ENCODE data around the gene TOP2B. TPM values are rescaled to one million over a fixed set of nuclear protein-coding genes. Genes with fewer than 3 reads are reported as not detected.
A peak's percentile ranks its signal among the peaks of the same experiment; 100 is the strongest.

TOP2B gene
- total RNA-seq, 6 experiments from 2014 or later: 26.3 to 42.3 (median 33.5) TPM

DNA sequence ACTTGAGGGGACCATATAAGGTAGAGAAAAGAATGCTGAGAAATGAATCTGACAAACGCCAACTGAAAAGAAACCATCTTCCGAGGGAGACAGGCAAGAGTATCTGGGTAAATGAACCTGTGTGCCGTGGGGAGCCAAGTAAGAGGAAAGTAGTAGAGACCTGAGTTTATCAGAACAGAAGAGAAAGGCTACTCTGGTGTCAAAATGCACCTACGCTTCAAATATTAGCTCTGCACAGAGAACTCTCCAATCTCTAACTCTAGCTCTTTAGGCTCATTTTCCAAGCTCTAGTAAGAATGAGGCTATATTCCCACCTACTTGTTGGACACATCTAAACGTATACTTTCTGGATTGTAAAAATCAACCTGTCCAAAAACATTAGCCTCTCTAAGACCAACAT is 53.5 kb downstream of the TOP2B start:
- DNase-seq: no peak
- Histone ChIP-seq H3K9me3 (no peaks in the 10 kb centered on the region), H3K4me1 (peaks cover 0 to 17% (median 5%) of the 10 kb centered on the region in 4 donors), H3K36me3 (peaks cover 4 to 33% (median 8%) of the 10 kb centered on the region in 4 donors), H3K27me3 (no peaks in the 10 kb centered on the region), H3K27ac (peak overlapping the region; percentile 26 to 70 (median 56)), H3K4me3 (peak overlapping the region in 1 of 3 donors; percentile 23)
- WGBS (ENCODE audit: insufficient coverage, low coverage, low lambda C conversion rate, missing lambda C conversion rate): 57% methylated on average over 5 of the region's 5 CpGs
- TF ChIP-seq POLR2A (IDR thresholded peaks at IDR 0.05) (no peak), CTCF (IDR thresholded peaks at IDR 0.05) (no peak)
- intact Hi-C loops (cut with DNase I): no loop called here
- peak; percentile 46 to 69 (median 57) for ATAC-seq

DNA sequence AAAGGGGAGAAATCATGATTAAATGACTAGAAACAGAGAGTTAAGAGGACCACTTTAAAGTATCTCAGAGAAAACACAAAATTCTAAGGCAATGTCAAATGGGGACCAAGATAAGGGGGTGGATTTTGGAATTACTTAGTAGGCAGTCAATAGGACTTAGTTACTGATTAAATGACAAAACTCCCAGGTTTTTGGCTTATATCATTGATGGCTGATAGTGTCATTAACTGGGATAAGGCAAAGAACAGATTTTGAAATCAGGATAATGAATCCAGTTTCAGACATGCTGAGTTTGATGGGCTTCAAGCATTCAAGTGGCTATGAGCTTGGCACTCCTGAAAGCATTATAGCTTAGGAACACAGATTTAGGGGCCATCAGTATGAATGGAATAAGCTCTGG is 53.9 kb downstream of the TOP2B start:
- Histone ChIP-seq H3K27me3 (no peaks in the 10 kb centered on the region), H3K36me3 (peaks cover 4 to 33% (median 8%) of the 10 kb centered on the region in 4 donors), H3K27ac (peak overlapping the region; percentile 26 to 70 (median 56)), H3K9me3 (no peaks in the 10 kb centered on the region), H3K4me3 (peak overlapping the region in 1 of 3 donors; percentile 23), H3K4me1 (peaks cover 0 to 17% (median 5%) of the 10 kb centered on the region in 4 donors)
- ATAC-seq: peak; percentile 93 to 97 (median 95)
- intact Hi-C loops (cut with DNase I): no loop called here
- DNase-seq: no peak
- TF ChIP-seq POLR2A (IDR thresholded peaks at IDR 0.05) (no peak), CTCF (IDR thresholded peaks at IDR 0.05) (no peak)

- peaks cover 4 to 33% (median 8%) of the 10 kb centered on the region in 4 donors for H3K36me3 ChIP-seq
- no peak for TF ChIP-seq CTCF (IDR thresholded peaks at IDR 0.05)
- no peak for TF ChIP-seq POLR2A (IDR thresholded peaks at IDR 0.05)
- H3K4me1 ChIP-seq: peaks cover 0 to 18% (median 5%) of the 10 kb centered on the region in 4 donors
- ATAC-seq (peak; percentile 19 to 44 (median 27)), DNase-seq (no peak)
- no peak overlapping the region for H3K4me3 ChIP-seq
- intact Hi-C loops (cut with DNase I): no loop called here
- no peaks in the 10 kb centered on the region for H3K27me3 ChIP-seq
- H3K27ac ChIP-seq: peak overlapping the region; percentile 18 to 70 (median 56)
- 80% methylated on average over 1 of the region's 1 CpG for WGBS (ENCODE audit: insufficient coverage, low coverage, low lambda C conversion rate, missing lambda C conversion rate)
- H3K9me3 ChIP-seq: no peaks in the 10 kb centered on the region
Measured at GRCh38 chr3:25610167-25610566, 54.5 kb downstream of the TOP2B start.

- no peak for TF ChIP-seq POLR2A (IDR thresholded peaks at IDR 0.05)
- TF ChIP-seq CTCF (IDR thresholded peaks at IDR 0.05): no peak
- Histone ChIP-seq H3K9me3 (no peaks in the 10 kb centered on the region), H3K27me3 (no peaks in the 10 kb centered on the region), H3K27ac (peak overlapping the region in 2 of 3 donors; percentile 17 to 44), H3K4me1 (peaks cover 0 to 19% (median 5%) of the 10 kb centered on the region in 4 donors), H3K36me3 (peaks cover 0 to 34% (median 8%) of the 10 kb centered on the region in 4 donors), H3K4me3 (no peak overlapping the region)
- peak; percentile 38 to 74 (median 52) for ATAC-seq
- WGBS (ENCODE audit: insufficient coverage, low coverage, low lambda C conversion rate, missing lambda C conversion rate): 71% methylated on average over 5 of the region's 5 CpGs
- intact Hi-C loops (cut with DNase I): no loop called here
- DNase-seq: no peak
Measured at GRCh38 chr3:25604107-25604805, 60.5 kb downstream of the TOP2B start.
